Stimulated activated CD8-positive, alpha-beta memory T cell treated with anti-CD3 and anti-CD28 coated beads, Interleukin-4, amount 100 ng/mL, for 1 hour (primary cell): ENCODE results near the gene ZNF609.

ENCODE experiments used
- DNase-seq, 2 donors: peaks; one replicate each; pipeline ENCODE4 v3.0.0-alpha.2; 2020; ENCODE audit warnings: low read depth in 2 of 2, low spot score in 1 of 2

Gene ZNF609

GRCh38 chr15:64717130-64717529 is 256.8 kb downstream of the ZNF609 start:
- no peak for DNase-seq

DNA sequence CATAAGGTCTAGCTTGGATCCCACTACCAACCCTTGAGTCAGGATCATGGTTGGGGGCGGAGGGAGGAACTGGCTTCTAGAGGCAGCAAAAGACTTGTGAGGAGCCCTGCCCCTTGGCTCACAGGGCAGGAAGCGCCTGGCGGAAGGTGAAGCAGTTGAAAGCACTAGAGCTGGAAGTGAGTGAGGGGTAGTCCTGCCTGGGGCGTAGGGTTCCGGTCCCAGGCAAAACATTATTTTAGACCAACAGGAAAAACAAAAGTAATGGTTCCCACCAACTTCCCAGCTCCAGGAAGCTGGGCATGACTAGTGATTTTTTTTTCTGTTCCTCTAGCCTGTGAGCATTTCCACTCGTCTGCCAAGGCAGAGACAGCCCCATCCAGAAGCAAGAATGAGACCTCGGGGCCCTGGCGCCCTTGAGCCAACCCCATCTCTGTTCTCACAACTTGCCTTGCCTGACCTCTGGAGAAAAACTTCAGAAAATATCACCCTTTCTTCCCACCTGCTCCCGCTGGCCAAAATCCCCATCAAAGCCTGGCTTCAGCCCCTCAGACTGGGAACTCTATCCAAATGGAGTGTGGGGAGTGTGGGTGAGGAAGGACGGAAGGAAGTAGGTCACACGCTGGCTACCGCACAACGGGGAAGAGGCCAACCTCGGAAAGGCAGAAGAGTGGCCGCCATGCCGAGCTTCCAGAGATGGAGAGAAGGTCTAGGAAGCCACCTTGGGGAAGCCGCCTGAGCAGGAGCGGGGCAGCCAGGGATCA is 257.5 kb downstream of the ZNF609 start:
- no peak for DNase-seq

DNA sequence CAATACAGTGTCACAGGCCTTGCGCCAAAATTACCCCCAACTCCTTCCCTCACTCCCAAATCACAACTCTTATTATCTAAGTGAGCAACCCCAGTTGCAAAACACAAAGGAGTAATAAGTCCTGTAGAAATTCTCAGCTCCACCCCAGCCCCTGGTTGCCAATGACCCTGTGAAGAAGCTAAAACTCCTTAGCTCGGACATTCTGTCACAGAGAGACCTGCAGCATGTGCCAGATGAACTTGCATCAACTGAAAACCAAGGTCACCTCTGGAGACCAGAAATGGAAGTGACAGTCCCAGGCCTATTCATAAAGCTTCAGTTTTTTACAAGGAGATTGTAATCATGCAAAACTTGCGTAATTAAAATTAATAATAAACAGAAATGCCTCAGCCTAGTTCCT is 259.8 kb downstream of the ZNF609 start:
- DNase-seq, result no peak

GRCh38 chr15:64730151-64730550 is 269.8 kb downstream of the ZNF609 start:
- DNase-seq, result no peak

- peak; percentile 74 to 82 for DNase-seq
These were observed 270.8 kb downstream of the ZNF609 start for GRCh38 chr15:64731012-64731804.

DNA sequence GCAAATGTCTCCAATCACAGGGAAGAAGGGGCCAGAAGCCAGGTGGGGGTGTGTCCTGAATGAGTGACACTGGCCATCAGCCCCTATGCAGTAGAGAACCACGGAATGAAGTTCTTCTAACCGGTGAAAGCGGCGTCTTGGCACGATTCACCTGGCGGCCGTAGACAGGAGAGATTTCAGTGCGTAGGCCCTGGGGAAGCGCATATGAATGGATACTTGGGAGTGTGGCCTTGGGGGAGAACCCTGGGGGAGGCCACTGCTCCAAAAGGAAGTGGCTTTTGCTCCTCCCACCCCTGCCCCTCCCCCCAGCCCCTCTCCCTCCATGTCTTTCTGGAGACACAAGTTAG is 271.4 kb downstream of the ZNF609 start:
- no peak for DNase-seq

DNA sequence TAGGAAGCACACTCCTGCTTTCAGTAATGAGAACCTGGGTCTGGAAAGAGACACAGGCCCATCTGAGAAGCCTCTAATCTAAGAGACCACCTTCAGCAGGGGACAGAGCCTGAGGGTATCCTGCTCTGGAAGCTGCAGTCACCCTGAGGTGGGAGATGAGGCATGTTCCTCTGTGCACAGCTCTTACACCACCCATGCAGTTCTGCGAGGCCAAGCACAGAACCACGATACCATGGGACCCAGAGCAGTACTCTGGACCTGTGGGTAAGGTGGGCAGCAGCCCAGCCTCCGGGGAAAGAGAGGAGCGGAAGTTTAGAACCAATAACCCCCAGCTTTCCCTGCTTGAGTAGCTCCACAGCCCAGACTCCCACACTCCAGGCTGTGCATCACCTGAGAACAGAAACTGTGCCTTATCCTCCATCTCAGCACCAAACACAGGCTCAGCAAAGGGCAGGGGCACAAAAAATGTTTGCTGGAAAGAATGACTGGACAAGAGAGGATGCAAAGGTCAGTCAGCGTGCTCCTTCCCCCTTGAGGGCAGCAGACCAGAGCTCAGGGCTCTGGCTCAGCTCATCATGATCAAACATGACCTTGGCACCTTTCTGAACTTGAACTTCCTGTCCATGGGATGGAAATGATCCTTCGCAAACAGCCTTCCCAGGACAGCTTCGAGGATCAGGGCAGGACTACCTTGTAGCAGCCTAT is 271.9 kb downstream of the ZNF609 start:
- DNase-seq, result no peak
